B cell (primary cell): Measurements from ENCODE around the gene FXYD7.
A peak's percentile ranks its signal among the peaks of the same experiment; 100 is the strongest.

Source experiments
- EZH2 ChIP-seq: IDR thresholded peaks from 2 replicates; pipeline ENCODE4 v1.6.1; 2012; ENCODE audit warnings: borderline replicate concordance, low read depth, mild to moderate bottlenecking, moderate library complexity, low read length; ENCODE audit not compliant: insufficient read depth, poor library complexity, severe bottlenecking
- TF ChIP-seq, protein P1 (sequence below): fragments of 200-600 bp; IDR thresholded peaks from one replicate; pipeline ENCODE4 v1.8.0; 2022; ENCODE audit warnings: antibody characterized with exemption, mild to moderate bottlenecking

DNA sequence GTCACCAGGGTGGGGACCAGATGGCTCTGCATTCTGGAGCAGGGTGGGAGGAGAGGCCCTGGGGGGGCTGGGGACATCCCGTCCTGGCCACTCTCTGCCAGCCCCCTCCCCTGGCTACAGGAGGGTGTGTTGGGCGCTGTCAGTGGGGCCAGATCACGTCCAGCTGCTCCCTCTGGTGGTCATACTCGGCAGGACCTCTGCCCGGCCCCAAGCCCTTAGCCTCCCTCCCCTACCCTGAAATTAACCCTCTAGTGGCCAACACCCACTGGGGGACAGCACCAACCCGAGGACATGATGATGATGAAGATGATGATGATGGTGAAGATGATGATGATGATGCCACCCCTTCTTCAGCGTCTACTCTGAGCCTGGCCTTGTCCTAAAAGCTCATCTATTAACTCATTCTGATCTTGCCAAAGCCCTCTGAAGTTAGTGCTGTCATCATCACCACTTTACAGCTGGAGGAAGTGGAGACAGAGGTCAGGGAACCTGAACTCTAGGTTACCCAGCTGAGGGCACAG is 7.6 kb upstream of the FXYD7 start:
- TF ChIP-seq, protein P1, sequence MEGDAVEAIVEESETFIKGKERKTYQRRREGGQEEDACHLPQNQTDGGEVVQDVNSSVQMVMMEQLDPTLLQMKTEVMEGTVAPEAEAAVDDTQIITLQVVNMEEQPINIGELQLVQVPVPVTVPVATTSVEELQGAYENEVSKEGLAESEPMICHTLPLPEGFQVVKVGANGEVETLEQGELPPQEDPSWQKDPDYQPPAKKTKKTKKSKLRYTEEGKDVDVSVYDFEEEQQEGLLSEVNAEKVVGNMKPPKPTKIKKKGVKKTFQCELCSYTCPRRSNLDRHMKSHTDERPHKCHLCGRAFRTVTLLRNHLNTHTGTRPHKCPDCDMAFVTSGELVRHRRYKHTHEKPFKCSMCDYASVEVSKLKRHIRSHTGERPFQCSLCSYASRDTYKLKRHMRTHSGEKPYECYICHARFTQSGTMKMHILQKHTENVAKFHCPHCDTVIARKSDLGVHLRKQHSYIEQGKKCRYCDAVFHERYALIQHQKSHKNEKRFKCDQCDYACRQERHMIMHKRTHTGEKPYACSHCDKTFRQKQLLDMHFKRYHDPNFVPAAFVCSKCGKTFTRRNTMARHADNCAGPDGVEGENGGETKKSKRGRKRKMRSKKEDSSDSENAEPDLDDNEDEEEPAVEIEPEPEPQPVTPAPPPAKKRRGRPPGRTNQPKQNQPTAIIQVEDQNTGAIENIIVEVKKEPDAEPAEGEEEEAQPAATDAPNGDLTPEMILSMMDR, result peak; percentile 82
- TF ChIP-seq EZH2, result no peak
